Caco-2 (cell line): ENCODE data around the gene TCF7L2. TPM values are rescaled to one million over a fixed set of nuclear protein-coding genes. Genes with fewer than 3 reads are reported as not detected.

Experiments used
- BruUV-seq: library from RNA; stranded (reverse); fragments of 400-500 nt; replicated peaks from 2 replicates; lab custom pipeline; 2021; lab: Mats Ljungman, UMichigan
- CTCF ChIA-PET: fragments of 300-600 bp; sonication (Branson Sonifier 250); formaldehyde crosslinking; loops from one replicate; lab custom pipeline; 2022; ENCODE audit warnings: antibody characterized with exemption; lab: Charles Lee
- POLR2A ChIA-PET: fragments of 300-600 bp; sonication (Branson Sonifier 250); formaldehyde crosslinking; loops from one replicate; lab custom pipeline; 2022; ENCODE audit warnings: antibody characterized with exemption; lab: Charles Lee
- DNase-seq, 2 experiments: peaks; one replicate each; pipeline versions ENCODE4 v3.0.0 to v3.0.0-alpha.2; 2020 to 2022
- H3K27me3 ChIP-seq: replicated peaks from 2 replicates; pipeline ENCODE4 v1.6.0; 2011; ENCODE audit warnings: low read length; ENCODE audit not compliant: control insufficient read depth, insufficient read depth
- H3K36me3 ChIP-seq: 2 replicates; pipeline ENCODE4 v1.5.1; 2011; ENCODE audit warnings: low read length; ENCODE audit not compliant: control insufficient read depth, insufficient read depth
- H3K4me1 ChIP-seq: fragments of 250-450 bp; sonication (Bioruptor Pico); 2 replicates; pipeline ENCODE4 v1.5.1; 2020; ENCODE audit warnings: mild to moderate bottlenecking
- H3K4me3 ChIP-seq: 2 replicates; pipeline ENCODE4 v1.5.1; 2011; ENCODE audit warnings: low read depth, mild to moderate bottlenecking, control low read depth, low read length
- H3K9me3 ChIP-seq: fragments of 250-450 bp; sonication (Bioruptor Pico); 2 replicates; pipeline ENCODE4 v1.5.1; 2020; ENCODE audit warnings: mild to moderate bottlenecking, moderate library complexity
- H3K27ac Mint-ChIP-seq: one replicate; pipeline ENCODE4 v1.8.0; 2022; ENCODE audit warnings: mixed read lengths; ENCODE audit not compliant: unreplicated experiment
- H3K27me3 Mint-ChIP-seq: one replicate; pipeline ENCODE4 v1.8.0; 2022; ENCODE audit warnings: mixed read lengths; ENCODE audit not compliant: insufficient read depth, unreplicated experiment
- H3K36me3 Mint-ChIP-seq: one replicate; pipeline ENCODE4 v1.8.0; 2022; ENCODE audit warnings: mild to moderate bottlenecking, mixed read lengths; ENCODE audit not compliant: insufficient read depth, unreplicated experiment
- H3K4me1 Mint-ChIP-seq: one replicate; pipeline ENCODE4 v1.8.0; 2022; ENCODE audit warnings: low read depth, mixed read lengths; ENCODE audit not compliant: unreplicated experiment
- H3K4me3 Mint-ChIP-seq: one replicate; pipeline ENCODE4 v1.8.0; 2022; ENCODE audit warnings: mild to moderate bottlenecking, moderate library complexity, mixed read lengths; ENCODE audit not compliant: unreplicated experiment
- H3K9me3 Mint-ChIP-seq: one replicate; pipeline ENCODE4 v1.8.0; 2022; ENCODE audit warnings: mixed read lengths; ENCODE audit not compliant: unreplicated experiment
- intact Hi-C: fragments of 100-400 bp; cut with micrococcal nuclease; formaldehyde crosslinking; loops from one replicate; pipeline ENCODE4 v1.10.0; 2022; ENCODE audit not compliant: unreplicated experiment
- total RNA-seq: library from RNA; stranded (reverse); gene quantifications from 2 replicates; pipeline ENCODE4 v1.2.3, GENCODE V29; 2022
- TF ChIP-seq, protein P1 (sequence below), 2 experiments: fragments of 200-600 bp in 1 of 2; IDR thresholded peaks; 1 replicate in 1 of 2; 2 replicates in 1 of 2; pipeline versions ENCODE4 v1.5.1 to v1.8.0; 2011 to 2022; ENCODE audit warnings: antibody characterized with exemption in 1 of 2, control low read depth in 1 of 2, inconsistent platforms in 1 of 2, low read depth in 1 of 2, low read length in 1 of 2, mild to moderate bottlenecking in 1 of 2, moderate library complexity in 1 of 2; ENCODE audit not compliant: insufficient read depth in 1 of 2, severe bottlenecking in 1 of 2, unreplicated experiment in 1 of 2

The TCF7L2 gene
- total RNA-seq, 1 experiment from 2014 or later: 45.4 TPM

DNA sequence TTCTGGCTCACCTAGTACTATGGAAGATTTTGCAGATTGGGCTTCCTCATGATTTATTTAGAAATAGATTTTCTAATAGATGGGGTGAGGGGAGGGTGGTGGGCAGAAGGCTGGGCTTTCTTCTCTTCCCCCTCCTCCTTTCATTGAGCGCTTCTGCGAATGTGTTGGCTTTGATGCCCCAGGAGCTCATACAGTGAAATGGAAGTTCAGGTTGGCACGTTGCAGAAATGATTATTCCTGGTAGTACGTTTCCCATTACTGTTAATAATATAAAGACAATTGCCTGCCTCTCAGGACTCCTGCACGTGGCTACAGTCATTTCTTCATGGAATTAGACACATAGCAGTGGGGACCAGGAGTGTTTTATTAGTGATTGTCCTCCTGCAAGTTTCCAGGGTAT is 39.8 kb downstream of the TCF7L2 start:
- Histone ChIP-seq H3K4me1 (no peaks in the 10 kb centered on the region), H3K9me3 (no peaks in the 10 kb centered on the region), H3K36me3 (peaks cover 6% of the 10 kb centered on the region), H3K27me3 (no peaks in the 10 kb centered on the region), H3K4me3 (no peak overlapping the region)
- intact Hi-C loops: no loop called here
- DNase-seq: no peak
- H3K36me3 Mint-ChIP-seq: peaks cover 43% of the 10 kb centered on the region
- H3K27me3 Mint-ChIP-seq: no peaks in the 10 kb centered on the region
- ChIA-PET POLR2A (no interaction called here), CTCF (no interaction called here)
- peaks cover 15% of the 10 kb centered on the region for H3K4me1 Mint-ChIP-seq
- H3K27ac Mint-ChIP-seq: no peak overlapping the region
- no peaks in the 10 kb centered on the region for H3K9me3 Mint-ChIP-seq
- no TSS peak for BruUV-seq
- TF ChIP-seq, protein P1, sequence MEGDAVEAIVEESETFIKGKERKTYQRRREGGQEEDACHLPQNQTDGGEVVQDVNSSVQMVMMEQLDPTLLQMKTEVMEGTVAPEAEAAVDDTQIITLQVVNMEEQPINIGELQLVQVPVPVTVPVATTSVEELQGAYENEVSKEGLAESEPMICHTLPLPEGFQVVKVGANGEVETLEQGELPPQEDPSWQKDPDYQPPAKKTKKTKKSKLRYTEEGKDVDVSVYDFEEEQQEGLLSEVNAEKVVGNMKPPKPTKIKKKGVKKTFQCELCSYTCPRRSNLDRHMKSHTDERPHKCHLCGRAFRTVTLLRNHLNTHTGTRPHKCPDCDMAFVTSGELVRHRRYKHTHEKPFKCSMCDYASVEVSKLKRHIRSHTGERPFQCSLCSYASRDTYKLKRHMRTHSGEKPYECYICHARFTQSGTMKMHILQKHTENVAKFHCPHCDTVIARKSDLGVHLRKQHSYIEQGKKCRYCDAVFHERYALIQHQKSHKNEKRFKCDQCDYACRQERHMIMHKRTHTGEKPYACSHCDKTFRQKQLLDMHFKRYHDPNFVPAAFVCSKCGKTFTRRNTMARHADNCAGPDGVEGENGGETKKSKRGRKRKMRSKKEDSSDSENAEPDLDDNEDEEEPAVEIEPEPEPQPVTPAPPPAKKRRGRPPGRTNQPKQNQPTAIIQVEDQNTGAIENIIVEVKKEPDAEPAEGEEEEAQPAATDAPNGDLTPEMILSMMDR (IDR thresholded peaks at IDR 0.05; ENCODE audit: insufficient read depth in 1 of 2, low read depth in 1 of 2, low read length in 1 of 2, severe bottlenecking in 1 of 2, unreplicated experiment in 1 of 2): no peak
- no peak overlapping the region for H3K4me3 Mint-ChIP-seq

DNA sequence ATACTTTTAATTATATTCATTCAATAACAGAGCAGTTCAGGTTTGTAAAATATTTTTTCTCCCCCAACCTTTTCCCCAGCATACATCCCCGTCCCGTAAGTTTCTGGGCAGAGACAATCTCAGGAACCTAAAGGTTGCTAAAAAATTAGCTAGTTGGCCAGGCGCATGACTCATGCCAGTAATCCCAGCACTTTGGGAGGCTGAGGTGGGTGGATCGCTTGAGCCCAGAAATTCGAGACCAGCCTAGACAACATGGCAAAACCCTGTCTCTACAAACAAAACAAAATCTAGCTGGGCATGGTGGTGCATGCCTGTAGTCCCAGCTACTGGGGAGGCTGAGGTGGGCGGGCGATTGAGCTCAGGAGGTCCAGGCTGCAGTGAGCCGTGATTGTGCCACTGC is 40.2 kb downstream of the TCF7L2 start:
- H3K9me3 Mint-ChIP-seq: no peaks in the 10 kb centered on the region
- H3K36me3 ChIP-seq: peaks cover 6% of the 10 kb centered on the region
- H3K9me3 ChIP-seq: no peaks in the 10 kb centered on the region
- peaks cover 15% of the 10 kb centered on the region for H3K4me1 Mint-ChIP-seq
- no peaks in the 10 kb centered on the region for H3K27me3 ChIP-seq
- peaks cover 43% of the 10 kb centered on the region for H3K36me3 Mint-ChIP-seq
- ChIA-PET CTCF (no interaction called here), POLR2A (no interaction called here)
- no TSS peak for BruUV-seq
- H3K27ac Mint-ChIP-seq: no peak overlapping the region
- H3K4me1 ChIP-seq: no peaks in the 10 kb centered on the region
- TF ChIP-seq, protein P1 (IDR thresholded peaks at IDR 0.05; ENCODE audit: insufficient read depth in 1 of 2, low read depth in 1 of 2, low read length in 1 of 2, severe bottlenecking in 1 of 2, unreplicated experiment in 1 of 2): no peak
- no peak for DNase-seq
- no peak overlapping the region for H3K4me3 ChIP-seq
- no peaks in the 10 kb centered on the region for H3K27me3 Mint-ChIP-seq
- no peak overlapping the region for H3K4me3 Mint-ChIP-seq
- intact Hi-C loops: no loop called here

DNA sequence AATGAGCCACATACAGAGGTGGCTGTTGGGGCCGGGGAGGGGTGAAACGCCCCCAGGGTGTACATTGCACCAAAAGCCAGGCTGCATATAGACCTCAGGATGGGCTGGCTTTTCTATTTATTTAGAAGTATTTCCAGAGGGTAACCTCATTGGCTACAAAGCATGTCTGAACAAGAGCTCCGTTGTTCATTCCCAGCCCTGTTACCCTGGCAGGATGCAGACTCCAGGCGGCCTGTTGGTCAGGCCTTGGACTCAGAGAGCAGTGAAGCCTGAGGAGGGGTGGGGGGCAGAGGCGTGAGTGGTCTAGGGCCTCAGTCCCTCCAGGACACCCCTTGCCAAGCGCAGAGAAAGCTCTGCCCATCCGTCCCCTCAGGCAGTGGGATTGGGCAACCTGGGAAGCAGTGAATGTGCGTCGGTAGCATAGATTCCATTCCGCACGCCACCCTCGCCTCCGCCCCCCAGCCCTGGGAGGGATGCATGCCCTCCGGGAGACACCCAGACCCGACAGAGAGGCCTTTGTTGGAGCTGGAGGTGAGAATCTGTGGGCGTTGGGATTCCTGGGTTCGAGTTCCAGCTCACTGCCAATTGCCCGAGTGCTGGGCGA is 41.9 kb downstream of the TCF7L2 start:
- H3K4me1 ChIP-seq: no peaks in the 10 kb centered on the region
- TF ChIP-seq, protein P1 (IDR thresholded peaks at IDR 0.05; ENCODE audit: insufficient read depth in 1 of 2, low read depth in 1 of 2, low read length in 1 of 2, severe bottlenecking in 1 of 2, unreplicated experiment in 1 of 2): no peak
- no peaks in the 10 kb centered on the region for H3K9me3 ChIP-seq
- no peak for DNase-seq
- no TSS peak for BruUV-seq
- no peak overlapping the region for H3K4me3 ChIP-seq
- H3K36me3 ChIP-seq: peaks cover 6% of the 10 kb centered on the region
- no peak overlapping the region for H3K4me3 Mint-ChIP-seq
- peaks cover 36% of the 10 kb centered on the region for H3K36me3 Mint-ChIP-seq
- no peaks in the 10 kb centered on the region for H3K27me3 Mint-ChIP-seq
- H3K27ac Mint-ChIP-seq: no peak overlapping the region
- H3K4me1 Mint-ChIP-seq: peaks cover 5% of the 10 kb centered on the region
- ChIA-PET POLR2A (no interaction called here), CTCF (no interaction called here)
- no peaks in the 10 kb centered on the region for H3K9me3 Mint-ChIP-seq
- H3K27me3 ChIP-seq: no peaks in the 10 kb centered on the region
- intact Hi-C loops: no loop called here
